ENCODE measurements around the gene UGT2B10. TPM values are rescaled to one million over a fixed set of nuclear protein-coding genes. Genes with fewer than 3 reads are reported as not detected.
"Not testable (repeated sequence)": the region's sequence is repeated elsewhere in the genome, so short reads cannot be mapped to it uniquely, and the experiment has no call there.

UGT2B10 gene
- total RNA-seq, result not detected

DNA sequence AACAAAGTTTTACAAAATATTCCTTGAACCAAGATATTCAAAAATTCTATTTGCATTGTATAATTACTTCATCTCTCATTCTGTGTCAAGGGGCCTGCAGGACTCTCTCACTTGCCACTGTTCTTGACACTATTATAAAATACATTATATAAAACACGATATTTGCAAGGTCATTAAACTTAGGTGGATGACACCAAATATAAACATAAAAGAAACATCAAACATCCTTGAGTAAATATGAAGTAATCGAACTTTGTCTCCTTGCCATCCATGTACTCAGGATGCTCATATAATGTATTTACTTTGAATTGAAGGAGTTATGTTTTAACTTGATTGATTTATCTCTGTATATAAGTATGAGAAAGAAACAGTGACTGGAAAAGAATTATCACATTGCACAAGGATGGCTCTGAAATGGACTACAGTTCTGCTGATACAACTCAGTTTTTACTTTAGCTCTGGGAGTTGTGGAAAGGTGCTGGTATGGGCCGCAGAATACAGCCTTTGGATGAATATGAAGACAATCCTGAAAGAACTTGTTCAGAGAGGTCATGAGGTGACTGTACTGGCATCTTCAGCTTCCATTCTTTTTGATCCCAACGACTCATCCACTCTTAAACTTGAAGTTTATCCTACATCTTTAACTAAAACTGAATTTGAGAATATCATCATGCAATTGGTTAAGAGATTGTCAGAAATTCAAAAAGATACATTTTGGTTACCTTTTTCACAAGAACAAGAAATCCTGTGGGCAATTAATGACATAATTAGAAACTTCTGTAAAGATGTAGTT, at the start of gene UGT2B10:
TSS of gene UGT2B10 (plus strand) at position 378 of the 793 bp plus-strand sequence. CDS start at position 404, 26 bp downstream.
- not testable (repeated sequence) for DNase-seq

DNA sequence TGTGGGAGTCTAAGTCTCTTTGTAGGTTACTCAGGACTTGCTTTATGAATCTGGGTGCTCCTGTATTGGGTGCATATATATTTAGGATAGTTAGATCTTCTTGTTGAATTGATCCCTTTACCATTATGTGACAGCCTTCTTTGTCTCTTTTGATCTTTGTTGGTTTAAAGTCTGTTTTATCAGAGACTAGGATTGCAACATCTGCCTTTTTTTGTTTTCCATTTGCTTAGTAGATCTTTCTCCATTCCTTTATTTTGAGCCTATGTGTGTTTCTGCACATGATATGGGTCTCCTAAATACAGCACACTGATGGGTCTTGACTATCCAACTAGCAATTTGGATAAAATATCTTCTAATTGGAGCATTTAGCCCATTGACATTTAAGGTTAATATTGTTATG, 44.0 kb upstream of the UGT2B10 start:
- not testable (repeated sequence) for DNase-seq

DNA sequence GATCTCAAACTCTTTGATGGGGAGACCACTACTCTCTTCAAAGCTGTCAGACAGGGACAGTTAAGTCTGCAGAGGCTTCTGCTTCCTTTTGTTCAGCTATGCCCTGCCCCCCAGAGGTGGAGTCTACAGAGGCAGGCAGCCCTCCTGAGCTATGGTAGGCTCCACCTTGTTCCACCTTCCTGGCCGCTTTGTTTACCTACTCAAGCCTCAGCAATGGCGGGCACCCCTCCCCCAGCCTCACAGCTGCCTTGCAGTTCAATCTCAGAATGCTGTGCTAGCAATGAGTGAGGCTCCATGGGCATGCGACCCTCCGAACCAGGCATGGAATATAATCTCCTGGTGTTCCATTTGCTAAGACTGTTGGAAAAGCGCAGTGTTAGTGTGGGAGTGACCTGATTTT, 42.1 kb upstream of the UGT2B10 start:
- no peak for DNase-seq

DNA sequence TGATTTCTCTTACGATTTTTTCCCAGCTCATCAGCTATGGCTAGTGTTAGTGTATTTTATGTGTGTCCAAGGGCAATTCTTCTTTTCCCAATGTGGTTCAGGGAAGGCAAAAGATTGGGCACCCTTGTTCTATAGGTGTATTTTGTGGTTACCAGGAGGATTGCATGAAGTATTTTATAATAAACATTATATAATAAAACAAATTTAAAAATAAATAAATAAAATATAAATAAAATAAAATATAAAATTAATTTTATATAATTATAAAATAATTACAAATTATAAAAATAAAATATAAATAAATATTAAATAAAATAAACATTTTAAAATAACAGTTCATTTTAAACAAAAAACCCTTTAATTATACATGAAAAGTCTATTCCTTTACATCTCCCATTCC, 35.6 kb upstream of the UGT2B10 start:
- DNase-seq, result no peak

DNA sequence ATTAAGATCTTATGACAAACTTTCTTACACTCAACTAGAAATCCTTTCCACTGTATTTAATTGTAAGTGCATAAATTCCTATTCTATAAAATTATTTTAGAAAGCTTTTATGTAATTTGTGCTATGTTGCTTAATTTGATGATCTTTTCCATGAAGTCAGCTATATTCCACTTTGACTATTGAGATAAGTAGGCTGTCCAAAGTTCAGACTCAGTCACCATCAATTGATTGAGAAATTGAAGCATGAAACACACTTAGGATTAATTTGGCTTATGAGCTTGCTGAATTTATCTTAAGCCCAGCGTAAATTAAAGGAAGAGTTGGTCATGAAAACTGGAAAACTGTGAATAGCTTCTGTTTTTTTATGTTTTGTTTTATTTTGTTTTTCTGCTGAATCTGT, 18.7 kb upstream of the UGT2B10 start:
- DNase-seq, result peak; percentile 4

DNA sequence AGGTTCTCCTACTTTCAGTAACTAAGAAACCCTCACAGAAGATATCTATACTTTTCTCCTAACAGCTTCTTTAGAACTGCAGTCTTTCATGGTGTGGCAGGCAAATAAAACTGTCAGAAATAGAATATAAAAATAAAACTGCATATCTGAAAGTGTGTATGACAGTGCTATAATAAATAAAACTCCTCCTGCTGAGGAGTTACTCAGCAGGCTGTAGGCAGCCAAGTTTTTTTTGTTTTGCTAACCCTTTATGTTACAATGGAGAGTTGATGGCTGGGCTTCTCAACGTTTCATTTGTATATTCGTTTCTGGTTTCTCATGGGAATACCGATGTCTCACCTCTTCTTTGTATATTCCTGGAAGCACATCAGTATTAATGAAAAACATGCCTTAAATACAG, 18.2 kb upstream of the UGT2B10 start:
- no peak for DNase-seq

DNA sequence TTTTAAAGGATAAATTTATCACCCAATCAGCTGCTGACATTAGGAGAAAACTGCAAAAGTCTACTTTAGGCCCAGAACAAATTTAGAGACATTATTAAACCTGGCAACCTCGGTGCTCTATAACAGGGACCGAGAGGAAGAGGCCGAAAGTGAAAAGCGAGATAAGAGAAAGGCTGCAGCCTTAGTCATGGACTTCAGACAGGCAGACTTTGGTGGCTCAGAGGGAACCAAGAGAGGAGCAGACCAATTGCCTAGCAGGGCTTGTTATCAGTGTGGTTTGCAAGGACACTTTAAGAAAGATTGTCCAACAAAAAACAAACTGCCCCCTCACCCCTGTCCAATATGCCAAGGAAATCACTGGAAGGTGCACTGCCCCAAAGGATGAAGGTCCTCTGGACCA, 12.8 kb upstream of the UGT2B10 start:
- no peak for DNase-seq

DNA sequence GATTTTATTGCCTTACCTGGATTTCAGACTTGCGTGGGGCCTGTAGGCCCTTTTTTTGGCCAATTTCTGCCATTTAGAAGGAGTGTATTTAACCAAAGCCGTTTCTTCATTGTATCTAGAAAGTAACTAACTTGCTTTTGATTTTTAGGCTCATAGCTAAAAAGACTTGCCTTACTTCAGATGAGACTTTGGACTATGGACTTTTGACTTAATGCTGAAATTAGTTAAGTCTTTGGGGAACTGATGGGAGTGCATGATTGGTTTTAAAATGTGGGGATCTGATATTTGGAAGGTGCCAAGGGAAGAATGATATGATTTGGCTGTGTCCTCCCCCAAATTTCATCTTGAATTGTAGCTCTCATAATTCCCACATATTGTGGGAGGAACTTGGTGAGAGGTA, 7.7 kb upstream of the UGT2B10 start:
- DNase-seq, result no peak

DNA sequence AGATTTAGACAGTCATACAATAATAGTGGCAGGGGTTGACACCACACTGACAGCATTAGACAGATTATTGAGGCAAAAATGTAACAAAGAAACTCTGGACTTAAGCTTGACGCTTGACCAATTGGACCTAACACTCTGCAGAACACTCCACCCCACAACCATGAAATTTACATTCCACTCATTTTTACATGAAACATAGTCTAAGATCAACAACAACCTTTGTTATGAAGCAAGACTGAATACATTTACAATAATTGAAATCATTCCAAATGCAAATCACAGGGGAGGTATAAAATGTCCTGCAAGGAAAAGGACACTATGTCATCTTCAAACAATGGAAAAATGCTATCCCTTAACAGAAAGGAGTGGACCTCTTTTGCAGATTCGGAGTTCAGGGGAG, 4.9 kb upstream of the UGT2B10 start:
- DNase-seq, result no peak

DNA sequence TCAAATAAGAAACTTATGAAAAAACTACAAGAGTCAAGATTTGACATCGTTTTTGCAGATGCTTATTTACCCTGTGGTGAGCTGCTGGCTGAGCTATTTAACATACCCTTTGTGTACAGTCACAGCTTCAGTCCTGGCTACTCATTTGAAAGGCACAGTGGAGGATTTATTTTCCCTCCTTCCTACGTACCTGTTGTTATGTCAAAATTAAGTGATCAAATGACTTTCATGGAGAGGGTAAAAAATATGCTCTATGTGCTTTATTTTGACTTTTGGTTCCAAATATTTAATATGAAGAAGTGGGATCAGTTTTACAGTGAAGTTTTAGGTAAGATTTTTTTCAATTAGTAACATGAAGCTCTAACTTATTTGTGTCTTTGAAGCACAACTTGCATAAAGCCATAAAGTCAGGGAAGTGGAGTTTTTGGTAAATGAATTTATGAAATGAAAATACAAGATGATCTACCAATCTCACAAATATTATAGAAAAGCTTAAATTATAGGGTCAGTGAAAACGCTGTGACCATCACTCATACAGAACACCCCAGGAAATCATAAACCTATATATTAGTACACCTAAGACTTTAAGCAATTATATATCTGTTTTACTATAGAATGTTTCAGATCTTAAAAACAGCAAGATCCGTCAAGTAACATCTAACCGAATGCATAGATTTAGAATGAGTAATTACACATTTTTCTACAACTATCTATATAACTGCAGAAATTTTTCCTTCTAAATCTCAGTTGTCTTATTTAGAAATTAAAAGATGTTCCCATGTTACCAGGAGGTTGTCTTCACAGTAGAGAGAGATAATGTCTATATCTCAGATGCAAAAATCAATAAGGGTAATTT, 844 bp downstream of the UGT2B10 start:
- not testable (repeated sequence) for DNase-seq

DNA sequence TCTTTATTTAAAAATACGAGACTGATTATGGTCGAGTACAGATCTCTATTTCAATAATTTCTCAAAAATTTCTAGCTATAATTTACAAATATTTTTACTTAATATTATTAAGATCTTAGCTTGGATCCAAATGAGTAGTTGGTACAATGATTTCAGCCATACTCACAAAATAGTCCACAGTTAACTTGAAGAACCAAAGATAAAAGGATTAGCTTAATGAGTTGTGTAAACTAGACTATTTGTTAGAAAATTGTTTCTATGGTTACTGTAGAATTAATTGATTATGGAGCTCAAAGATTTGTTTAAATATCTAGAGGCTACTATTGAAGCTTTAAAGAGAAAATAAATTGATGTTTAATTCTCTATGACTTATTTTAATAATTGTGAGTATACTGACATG, 1.6 kb downstream of the UGT2B10 start:
- no peak for DNase-seq

DNA sequence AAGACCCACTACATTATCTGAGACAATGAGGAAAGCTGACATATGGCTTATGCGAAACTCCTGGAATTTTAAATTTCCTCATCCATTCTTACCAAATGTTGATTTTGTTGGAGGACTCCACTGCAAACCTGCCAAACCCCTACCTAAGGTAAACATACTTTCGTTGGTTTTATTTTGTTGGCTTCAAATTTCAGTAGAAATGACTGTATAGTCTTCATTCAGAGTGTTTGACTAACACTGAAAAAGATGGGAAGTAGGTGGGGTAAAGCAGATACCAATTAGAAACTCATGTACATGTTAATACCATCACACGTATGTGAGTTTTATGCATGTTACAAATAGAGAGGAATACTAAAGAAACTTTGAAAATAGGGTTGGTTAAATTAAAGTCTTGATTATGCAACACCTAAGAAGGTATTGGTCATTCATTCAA, 2.3 kb downstream of the UGT2B10 start:
- not testable (repeated sequence) for DNase-seq

DNA sequence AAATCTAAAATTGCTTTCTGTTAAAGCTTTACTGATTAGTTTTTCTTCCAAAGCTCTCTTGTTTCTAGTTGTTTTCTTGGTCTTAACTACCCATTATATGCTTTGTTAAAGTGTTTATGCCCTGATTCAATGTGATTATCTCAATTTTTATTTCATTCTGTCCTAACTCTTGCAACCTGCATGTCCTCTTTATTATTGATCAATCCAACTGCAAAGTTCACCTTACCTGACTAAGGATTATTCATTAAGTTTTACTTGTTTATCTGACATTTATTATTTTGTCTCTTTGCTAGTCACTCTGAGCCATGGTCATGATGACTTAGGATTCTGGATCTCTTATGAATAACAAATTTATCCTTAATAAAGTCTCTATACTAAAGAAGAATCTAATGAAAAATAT, 15.8 kb downstream of the UGT2B10 start:
- no peak for DNase-seq

DNA sequence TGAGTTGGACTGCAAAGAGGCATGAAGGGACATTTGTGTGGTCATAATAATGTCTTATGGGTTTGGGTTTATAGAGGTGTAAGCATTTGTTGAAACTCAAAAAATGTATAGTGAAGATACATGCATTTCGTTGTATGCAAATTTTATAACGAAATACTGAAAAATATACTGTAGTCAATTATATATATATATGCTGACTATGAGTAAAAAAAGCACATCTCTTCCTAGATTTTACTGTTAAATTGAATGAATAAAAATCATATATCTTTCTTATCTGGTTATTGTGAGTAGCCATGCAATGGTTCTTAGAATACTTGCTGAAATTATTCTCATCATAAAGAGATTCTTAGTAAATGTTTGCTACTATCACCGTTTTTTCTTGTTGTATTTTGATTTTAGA, 34.5 kb downstream of the UGT2B10 start:
- no peak for DNase-seq

DNA sequence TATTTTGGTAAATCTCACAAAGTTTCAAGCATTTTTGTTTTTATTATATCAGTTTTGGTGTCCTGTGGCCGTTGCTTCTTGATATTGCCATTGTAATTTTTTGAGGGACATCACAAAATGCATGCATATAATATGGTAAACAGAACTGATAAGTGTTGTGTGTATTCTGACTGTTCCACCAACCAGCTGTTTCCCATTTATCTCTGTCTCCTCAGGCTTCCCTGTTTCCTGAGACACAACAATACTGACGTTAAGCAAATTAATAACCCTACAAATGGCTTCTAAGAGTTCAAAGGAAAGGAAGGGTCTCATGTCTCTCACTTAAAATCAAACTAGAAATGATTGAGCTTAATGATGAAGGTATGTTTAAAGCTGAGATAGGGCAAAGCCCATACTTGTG, 40.0 kb downstream of the UGT2B10 start:
- DNase-seq, result no peak

DNA sequence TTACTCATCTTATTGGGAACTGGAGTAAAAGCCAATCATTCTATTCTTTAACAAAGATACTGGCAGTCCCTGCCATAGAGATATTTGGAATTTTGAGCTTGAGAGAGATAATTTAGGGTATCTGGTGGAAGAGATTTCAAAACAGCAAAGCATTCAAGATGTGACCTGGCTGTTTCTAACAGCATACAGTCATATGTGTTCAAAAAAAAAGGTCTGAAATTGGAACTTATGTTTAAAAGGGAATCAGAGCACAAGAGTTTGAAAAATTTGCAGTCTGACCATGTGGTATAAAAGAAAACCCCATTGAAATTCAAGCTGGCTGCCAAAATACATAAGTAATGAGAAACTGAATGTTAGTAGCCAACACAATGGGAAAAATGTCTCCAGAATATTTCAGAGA, 42.2 kb downstream of the UGT2B10 start:
- no peak for DNase-seq

DNA sequence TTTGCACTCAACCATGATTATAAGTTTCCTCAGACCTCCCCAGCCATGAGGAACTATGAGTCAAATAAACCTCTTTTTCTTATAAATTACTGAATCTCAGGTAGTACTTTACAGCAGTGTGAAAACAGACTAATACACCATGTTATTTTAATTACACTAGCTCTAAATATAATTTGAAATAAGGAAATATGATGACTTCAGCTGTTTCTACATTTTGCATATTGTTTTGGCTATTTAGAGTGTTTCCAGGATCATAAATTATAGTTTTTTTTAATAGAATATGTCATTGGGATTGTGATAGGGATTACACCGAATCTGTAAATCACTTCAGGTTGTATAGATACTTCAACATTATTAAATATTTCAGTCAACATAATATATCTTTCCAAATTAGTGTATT, 43.9 kb downstream of the UGT2B10 start:
- no peak for DNase-seq

DNA sequence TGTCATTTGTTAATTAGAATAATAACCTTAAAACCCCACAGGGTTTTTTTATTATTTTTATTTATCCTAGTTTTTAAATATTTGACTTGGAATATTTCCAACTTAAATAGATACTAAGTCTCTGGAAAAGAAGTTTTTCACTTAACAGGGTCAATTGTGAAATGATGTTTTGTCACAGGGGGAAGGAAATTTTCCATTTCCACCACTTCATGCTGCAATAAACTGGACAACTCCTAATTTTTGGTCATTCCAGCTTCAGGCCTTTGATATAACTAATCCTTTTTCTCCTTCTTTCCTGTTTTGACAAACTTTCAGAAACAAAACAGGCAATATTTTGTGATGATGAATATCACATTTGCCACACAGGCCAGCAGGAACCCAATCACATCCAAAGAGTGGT, 45.3 kb downstream of the UGT2B10 start:
- no peak for DNase-seq

DNA sequence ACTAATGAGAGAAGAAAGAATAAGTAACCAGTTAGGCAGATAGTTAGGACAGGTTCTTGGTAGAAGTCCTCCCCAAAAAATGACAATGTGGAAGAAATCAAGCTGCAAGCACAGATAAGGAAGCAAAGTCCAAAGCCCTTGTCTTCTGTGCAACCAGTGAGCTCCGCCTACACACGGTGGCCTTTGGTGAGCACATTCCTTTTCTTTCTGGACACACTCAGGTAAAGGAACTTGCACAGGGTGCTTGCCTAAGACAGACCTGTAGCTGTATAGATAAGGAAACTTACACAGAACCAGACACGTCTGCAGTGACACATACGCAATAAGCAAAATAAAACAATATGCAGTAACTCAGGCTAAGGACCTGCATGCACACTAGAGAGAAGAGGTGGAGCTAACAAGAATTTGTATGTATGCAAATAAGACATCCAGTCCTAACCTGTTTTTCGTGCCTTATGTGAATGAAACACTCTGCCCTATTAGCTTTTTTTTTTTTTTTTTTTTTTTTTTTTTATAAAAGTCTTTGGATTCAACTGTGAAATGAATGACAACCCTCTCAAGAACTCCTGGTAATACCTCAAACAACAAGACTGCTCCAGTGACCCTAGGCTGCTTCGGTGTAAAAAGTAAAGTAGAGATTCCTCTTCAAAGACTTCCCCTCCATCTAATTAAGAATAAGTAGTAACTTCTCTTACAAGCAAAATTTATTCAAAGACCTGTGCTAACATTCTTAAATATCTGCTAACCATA, 48.8 kb downstream of the UGT2B10 start:
- no peak for DNase-seq

DNA sequence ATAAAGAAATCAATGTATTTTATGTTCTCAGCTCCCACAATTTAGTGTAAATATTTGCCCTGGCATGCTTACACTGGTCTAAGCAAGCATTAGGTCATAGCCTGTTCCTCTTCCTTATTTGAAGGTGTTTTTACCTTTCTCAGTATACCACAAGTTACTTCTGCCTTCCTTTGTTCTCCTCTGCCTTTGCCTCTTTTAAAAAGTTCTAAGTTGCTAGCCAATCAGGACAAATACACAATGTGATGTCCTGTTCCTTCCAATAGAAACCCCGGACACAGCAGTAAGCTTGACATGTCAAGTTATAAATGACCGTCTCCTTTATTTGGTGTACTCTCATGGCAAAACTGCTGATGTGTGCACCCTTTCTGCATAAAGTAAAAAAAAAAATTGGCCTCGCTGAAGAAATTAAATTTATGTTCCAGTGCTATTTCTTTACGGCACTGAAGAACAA, 49.4 kb downstream of the UGT2B10 start:
- no peak for DNase-seq

DNA sequence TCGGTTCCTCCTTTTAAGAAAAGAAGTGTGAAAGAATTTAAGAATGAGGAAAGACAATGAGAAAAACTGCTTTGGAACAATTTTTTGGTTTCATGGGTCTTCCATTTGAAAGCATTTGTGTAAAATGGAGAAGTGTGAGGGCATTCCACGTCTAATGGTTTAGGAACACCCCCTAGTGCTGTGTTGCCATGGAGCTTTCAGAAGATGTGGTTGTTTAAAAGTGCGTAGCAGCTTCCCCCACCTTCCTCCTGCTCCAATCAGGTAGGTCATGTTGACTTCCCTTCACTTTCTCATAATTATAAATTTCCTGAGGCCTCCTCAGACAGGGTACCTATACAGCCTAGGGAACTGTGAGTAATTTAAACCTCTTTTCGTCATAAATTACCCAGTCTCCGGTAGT, 50.0 kb downstream of the UGT2B10 start:
- DNase-seq, result no peak

DNA sequence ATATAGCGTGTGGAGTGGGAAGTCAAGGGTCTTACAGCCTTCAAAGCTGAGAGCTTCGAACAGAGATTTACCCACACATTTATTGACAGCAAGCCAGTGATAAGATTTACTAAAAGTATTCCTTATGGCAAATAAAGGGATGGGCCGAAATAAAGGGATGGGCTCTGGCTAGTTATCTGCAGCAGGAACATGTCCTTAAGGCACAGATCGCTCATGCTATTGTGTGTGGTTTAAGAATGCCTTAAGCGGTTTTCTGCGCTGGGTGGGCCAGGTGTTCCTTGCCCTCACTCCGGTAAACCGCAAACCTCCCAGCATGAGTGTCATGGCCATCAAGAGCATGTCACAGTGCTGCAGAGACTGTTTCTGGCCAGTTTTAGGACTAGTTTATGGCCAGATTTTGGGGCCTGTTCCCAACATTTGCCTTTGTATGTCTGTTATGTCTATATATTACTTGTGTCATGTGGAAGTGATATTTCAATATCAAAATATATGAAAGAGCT, 53.5 kb downstream of the UGT2B10 start:
- DNase-seq, result no peak

All from skin of body (tissue), 2 donors.